SK-N-SH (cell line): ENCODE data around the gene TMEM59. TPM values are rescaled to one million over a fixed set of nuclear protein-coding genes. Genes with fewer than 3 reads are reported as not detected.

Experiments used
- CTCF ChIA-PET: fragments of 300-600, 350-600 bp; formaldehyde crosslinking; extraction: SDS; loops from one replicate; lab custom pipeline; 2021; lab: Yijun Ruan, JAX
- POLR2A ChIA-PET: fragments of 350-600 bp; sonication (Branson Sonifier 250); formaldehyde crosslinking; extraction: SDS; loops from one replicate; lab custom pipeline; 2020; ENCODE audit warnings: antibody characterized with exemption, inconsistent platforms; lab: Yijun Ruan, JAX
- DNase-seq: peaks from one replicate; pipeline ENCODE4 v3.0.0; 2012
- H2AFZ ChIP-seq: fragments of 200-600 bp; sonication (generic); 2 replicates; pipeline ENCODE4 v1.8.1; 2016; ENCODE audit warnings: antibody characterized with exemption, mild to moderate bottlenecking, low read depth
- H3F3A ChIP-seq: fragments of 200-600 bp; sonication (generic); replicated peaks from 2 replicates; pipeline ENCODE3; 2016; ENCODE audit warnings: antibody characterized with exemption, mild to moderate bottlenecking; ENCODE audit not compliant: insufficient read depth
- H3K27ac ChIP-seq, 2 experiments: fragments of 200-500 bp in 1 of 2; fragments of 200-600 bp in 1 of 2; sonication (Bioruptor generic) in 1 of 2; sonication (generic), shearing (Covaris generic) in 1 of 2; 2 replicates each; pipeline versions ENCODE4 v1.5.1 to v1.6.1; 2014 to 2016; ENCODE audit warnings: low read depth in 2 of 2, inconsistent platforms in 1 of 2, low read length in 1 of 2, mild to moderate bottlenecking in 1 of 2, mixed read lengths in 1 of 2
- H3K27me3 ChIP-seq: fragments of 200-600 bp; sonication (generic), shearing (Covaris generic); 2 replicates; pipeline ENCODE4 v1.6.1; 2016; ENCODE audit warnings: mixed run types; ENCODE audit not compliant: insufficient read depth
- H3K36me3 ChIP-seq, 2 experiments: fragments of 200-500 bp in 1 of 2; fragments of 200-600 bp in 1 of 2; sonication (Bioruptor generic) in 1 of 2; sonication (generic) in 1 of 2; replicated peaks in 1 of 2; 2 replicates each; pipeline versions ENCODE3 to v1.5.1; 2014 to 2016; ENCODE audit warnings: low read length in 1 of 2, mild to moderate bottlenecking in 1 of 2; ENCODE audit not compliant: insufficient read depth in 2 of 2, control insufficient read depth in 1 of 2
- H3K4me1 ChIP-seq, 2 experiments: fragments of 200-500 bp in 1 of 2; fragments of 200-600 bp in 1 of 2; sonication (Bioruptor generic) in 1 of 2; sonication (generic), shearing (Covaris generic) in 1 of 2; 2 replicates each; pipeline versions ENCODE4 v1.5.1 to v1.6.1; 2014 to 2016; ENCODE audit warnings: low read depth in 1 of 2, low read length in 1 of 2, mixed run types in 1 of 2; ENCODE audit not compliant: insufficient read depth in 2 of 2, control insufficient read depth in 1 of 2
- H3K4me2 ChIP-seq: fragments of 200-600 bp; sonication (generic), shearing (Covaris generic); 2 replicates; pipeline ENCODE4 v1.6.1; 2017; ENCODE audit warnings: mixed run types
- H3K4me3 ChIP-seq, 2 experiments: fragments of 200-500 bp in 1 of 2; fragments of 200-600 bp in 1 of 2; sonication (Bioruptor generic) in 1 of 2; sonication (generic), shearing (Covaris generic) in 1 of 2; 2 replicates each; pipeline versions ENCODE4 v1.5.1 to v1.8.1; 2014 to 2016; ENCODE audit warnings: low read depth in 2 of 2, inconsistent platforms in 1 of 2, low read length in 1 of 2, mild to moderate bottlenecking in 1 of 2, mixed read lengths in 1 of 2, moderate library complexity in 1 of 2
- H3K79me2 ChIP-seq: fragments of 200-600 bp; sonication (generic); 2 replicates; pipeline ENCODE4 v1.8.1; 2017; ENCODE audit warnings: mild to moderate bottlenecking; ENCODE audit not compliant: insufficient read depth
- H3K9ac ChIP-seq: fragments of 200-600 bp; sonication (generic); 2 replicates; pipeline ENCODE4 v1.6.1; 2017; ENCODE audit warnings: mixed run types
- H3K9me2 ChIP-seq: fragments of 200-600 bp; sonication (generic); 2 replicates; pipeline ENCODE4 v1.6.1; 2017; ENCODE audit warnings: mixed run types
- H3K9me3 ChIP-seq: fragments of 200-600 bp; sonication (generic); 2 replicates; pipeline ENCODE4 v1.6.1; 2017; ENCODE audit warnings: mixed run types, mild to moderate bottlenecking, moderate library complexity
- H4K20me1 ChIP-seq: fragments of 200-600 bp; sonication (generic); 2 replicates; pipeline ENCODE4 v1.6.1; 2017; ENCODE audit warnings: mild to moderate bottlenecking, mixed run types; ENCODE audit not compliant: insufficient read depth
- FOXM1 ChIP-seq: IDR thresholded peaks from 2 replicates; pipeline ENCODE4 v1.4.0; 2012; ENCODE audit warnings: low read depth, mild to moderate bottlenecking
- GABPA ChIP-seq: IDR thresholded peaks from 2 replicates; pipeline ENCODE4 v1.4.0; 2012; ENCODE audit warnings: low read depth, mild to moderate bottlenecking
- JUND ChIP-seq: IDR thresholded peaks from 2 replicates; pipeline ENCODE4 v1.4.0; 2012
- MEF2A ChIP-seq: IDR thresholded peaks from 2 replicates; pipeline ENCODE4 v1.4.0; 2012; ENCODE audit warnings: low read depth, borderline replicate concordance
- MXI1 ChIP-seq: IDR thresholded peaks from 2 replicates; pipeline ENCODE4 v1.6.1; 2012; ENCODE audit warnings: mild to moderate bottlenecking, low read depth, low read length, improper control_type of control experiment
- RAD21 ChIP-seq: IDR thresholded peaks from 2 replicates; pipeline ENCODE4 v1.6.1; 2012; ENCODE audit warnings: mild to moderate bottlenecking, low read length
- RXRA ChIP-seq: IDR thresholded peaks from 2 replicates; pipeline ENCODE4 v1.4.0; 2012; ENCODE audit warnings: low read depth, mild to moderate bottlenecking, borderline replicate concordance
- SIN3A ChIP-seq: IDR thresholded peaks from 2 replicates; pipeline ENCODE4 v1.6.1; 2012; ENCODE audit warnings: low read depth, mild to moderate bottlenecking, low read length, moderate library complexity, borderline replicate concordance
- SMC3 ChIP-seq: IDR thresholded peaks from 2 replicates; pipeline ENCODE4 v1.6.1; 2012; ENCODE audit warnings: low read depth, low read length, improper control_type of control experiment
- TCF12 ChIP-seq: IDR thresholded peaks from 2 replicates; pipeline ENCODE4 v1.4.0; 2012
- YY1 ChIP-seq: IDR thresholded peaks from 2 replicates; pipeline ENCODE4 v1.4.0; 2012; ENCODE audit warnings: low read depth, mild to moderate bottlenecking
- WGBS: methylation state at CpG from one replicate; pipeline ENCODE4 v1.1.6; 2017; ENCODE audit warnings: low lambda C conversion rate; 5-methylcytosine and 5-hydroxymethylcytosine counted together
- polyA plus RNA-seq, 3 experiments: library from polyadenylated mRNA; depleted of rRNA; stranded (reverse); fragments of >200 nt; gene quantifications; 2 replicates each; pipeline ENCODE4 v1.2.3, GENCODE V29; 2012
- TF ChIP-seq, protein P1 (sequence below): fragments of 150-350 bp; IDR thresholded peaks from 2 replicates; pipeline ENCODE4 v1.6.1; 2017; ENCODE audit warnings: antibody characterized with exemption, low read length, low read depth, borderline replicate concordance
- TF ChIP-seq, protein P2 (sequence below): IDR thresholded peaks from 2 replicates; pipeline ENCODE4 v1.6.1; 2012; ENCODE audit warnings: mild to moderate bottlenecking, low read depth, low read length, moderate library complexity
- TF ChIP-seq, protein P3 (sequence below): fragments of 200-600 bp; sonication (generic); IDR thresholded peaks from 2 replicates; pipeline ENCODE4 v1.6.1; 2017; ENCODE audit warnings: antibody characterized with exemption, mild to moderate bottlenecking, moderate library complexity

TMEM59 gene
- polyA plus RNA-seq, 1 of the 3 experiments (the other 2 are of a cell fraction): 249 TPM

DNA sequence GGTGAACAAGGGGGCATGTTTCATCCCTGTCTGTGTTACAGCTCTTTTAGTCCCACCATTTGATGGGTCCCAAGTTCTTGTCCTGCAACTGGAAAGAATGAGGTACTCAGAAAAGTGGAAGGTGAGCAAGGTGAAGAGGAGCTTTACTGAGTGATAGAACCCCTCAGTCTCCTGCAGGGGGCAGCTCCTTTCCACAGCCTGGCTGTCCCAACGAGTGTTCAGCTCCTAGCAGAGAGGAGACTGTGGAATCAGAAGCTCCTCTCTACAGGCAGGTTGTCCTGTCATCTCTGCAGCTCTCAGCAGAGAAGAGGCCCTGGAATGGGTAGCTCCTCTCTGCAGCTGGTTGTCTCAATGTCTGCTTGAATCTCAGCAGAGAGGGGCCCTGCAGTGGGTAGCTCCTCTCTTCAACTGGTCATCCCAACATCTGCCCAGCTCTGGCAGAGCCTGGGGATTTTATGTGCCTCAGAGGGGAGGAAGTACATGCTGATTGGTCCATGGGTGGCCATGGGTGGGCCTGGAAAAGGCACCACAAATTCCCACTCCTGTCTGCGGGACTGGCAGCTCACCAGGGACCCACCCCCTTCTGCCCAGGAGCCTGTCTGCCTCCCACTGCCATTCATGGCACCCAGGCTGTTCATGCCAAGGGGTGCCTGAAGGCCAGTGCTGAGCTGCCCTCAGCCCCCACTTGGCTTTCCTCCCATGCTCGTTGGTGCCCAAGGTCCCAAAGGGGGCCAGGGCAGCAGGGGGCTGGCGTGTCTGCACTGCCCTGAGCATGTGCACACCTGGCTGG is 60.7 kb downstream of the TMEM59 start:
- WGBS: 26% methylated on average over 2 of the region's 4 CpGs
- no peak for DNase-seq
- Histone ChIP-seq H3K9me3 (no peaks in the 10 kb centered on the region), H3F3A (no peaks in the 10 kb centered on the region), H2AFZ (no peak overlapping the region), H3K4me1 (no peaks in the 10 kb centered on the region), H3K27me3 (no peaks in the 10 kb centered on the region), H3K4me2 (no peak overlapping the region), H3K9me2 (no peaks in the 10 kb centered on the region), H3K36me3 (no peaks in the 10 kb centered on the region), H3K27ac (no peak overlapping the region), H3K9ac (no peak overlapping the region), H4K20me1 (no peaks in the 10 kb centered on the region), H3K79me2 (no peaks in the 10 kb centered on the region), H3K4me3 (no peak overlapping the region)
- POLR2A ChIA-PET: no interaction called here
- CTCF ChIA-PET: interaction anchor here (0.8 kb wide), 1 partner anchor 34 kb away, joined by 3 read pairs; no protein-coding TSS in a partner anchor
- TF ChIP-seq RXRA: no peak
- TF ChIP-seq RAD21: peak; percentile 11; the same call in 1 of the 2 replicates

DNA sequence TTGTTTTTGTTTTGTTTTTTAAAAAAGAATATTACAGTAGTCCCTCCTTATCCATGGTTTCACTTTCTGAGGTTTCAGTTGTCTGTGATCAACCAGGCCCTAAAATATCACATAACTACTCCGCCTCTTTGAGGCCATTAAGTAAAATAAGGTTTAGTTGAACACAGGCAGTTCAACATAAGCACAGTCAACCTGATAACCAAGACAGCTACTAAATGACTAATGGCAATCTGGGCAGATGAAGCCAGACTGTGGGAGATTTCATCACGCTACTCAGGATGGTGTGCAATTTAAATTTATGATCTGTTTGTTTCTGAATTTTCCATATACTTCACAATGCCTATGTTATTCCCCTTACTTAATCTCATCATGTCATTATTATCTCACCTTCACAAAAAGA is 65.1 kb downstream of the TMEM59 start:
- WGBS: 79% methylated on average over 2 of the region's 2 CpGs
- Histone ChIP-seq H3K27ac (no peak overlapping the region), H3F3A (no peaks in the 10 kb centered on the region), H3K27me3 (no peaks in the 10 kb centered on the region), H3K79me2 (no peaks in the 10 kb centered on the region), H2AFZ (no peak overlapping the region), H3K36me3 (no peaks in the 10 kb centered on the region), H4K20me1 (no peaks in the 10 kb centered on the region), H3K4me3 (no peak overlapping the region), H3K9me2 (no peaks in the 10 kb centered on the region), H3K9ac (no peak overlapping the region), H3K4me1 (no peaks in the 10 kb centered on the region), H3K4me2 (no peak overlapping the region), H3K9me3 (no peaks in the 10 kb centered on the region)
- POLR2A ChIA-PET: no interaction called here
- CTCF ChIA-PET: no interaction called here
- no peak for TF ChIP-seq SIN3A
- no peak for DNase-seq

DNA sequence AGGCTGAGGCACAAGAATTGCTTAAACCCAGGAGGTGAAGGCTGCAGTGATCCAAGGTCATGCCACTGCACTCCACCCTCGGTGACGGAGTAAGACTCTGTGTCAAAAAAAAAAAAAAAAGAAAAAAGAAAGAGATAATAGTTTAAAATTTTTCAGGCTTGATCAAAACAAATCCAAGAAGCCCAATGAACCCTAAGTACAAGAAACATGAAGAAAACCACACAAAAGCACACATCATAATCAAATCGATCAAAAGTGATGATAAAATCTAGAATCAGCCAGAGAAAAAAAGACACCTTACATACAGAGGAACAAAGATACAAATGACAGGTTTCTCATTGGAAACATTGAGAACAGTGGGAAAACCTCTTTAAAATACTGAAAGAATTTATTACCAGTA is 66.5 kb downstream of the TMEM59 start:
- Histone ChIP-seq H3K4me3 (no peak overlapping the region), H4K20me1 (no peaks in the 10 kb centered on the region), H3K9ac (no peak overlapping the region), H3K9me2 (no peaks in the 10 kb centered on the region), H3K4me1 (no peaks in the 10 kb centered on the region), H3F3A (no peaks in the 10 kb centered on the region), H3K4me2 (no peak overlapping the region), H3K79me2 (no peaks in the 10 kb centered on the region), H3K9me3 (no peaks in the 10 kb centered on the region)
- DNase-seq: no peak
- WGBS: 95% methylated on average over 3 of the region's 3 CpGs
- POLR2A ChIA-PET: no interaction called here
- TF ChIP-seq JUND (no peak), YY1 (no peak), GABPA (no peak), MEF2A (no peak), MXI1 (no peak), FOXM1 (no peak), SMC3 (no peak), TCF12 (no peak)
- TF ChIP-seq, protein P1, sequence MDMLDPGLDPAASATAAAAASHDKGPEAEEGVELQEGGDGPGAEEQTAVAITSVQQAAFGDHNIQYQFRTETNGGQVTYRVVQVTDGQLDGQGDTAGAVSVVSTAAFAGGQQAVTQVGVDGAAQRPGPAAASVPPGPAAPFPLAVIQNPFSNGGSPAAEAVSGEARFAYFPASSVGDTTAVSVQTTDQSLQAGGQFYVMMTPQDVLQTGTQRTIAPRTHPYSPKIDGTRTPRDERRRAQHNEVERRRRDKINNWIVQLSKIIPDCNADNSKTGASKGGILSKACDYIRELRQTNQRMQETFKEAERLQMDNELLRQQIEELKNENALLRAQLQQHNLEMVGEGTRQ: no peak
- TF ChIP-seq, protein P2, sequence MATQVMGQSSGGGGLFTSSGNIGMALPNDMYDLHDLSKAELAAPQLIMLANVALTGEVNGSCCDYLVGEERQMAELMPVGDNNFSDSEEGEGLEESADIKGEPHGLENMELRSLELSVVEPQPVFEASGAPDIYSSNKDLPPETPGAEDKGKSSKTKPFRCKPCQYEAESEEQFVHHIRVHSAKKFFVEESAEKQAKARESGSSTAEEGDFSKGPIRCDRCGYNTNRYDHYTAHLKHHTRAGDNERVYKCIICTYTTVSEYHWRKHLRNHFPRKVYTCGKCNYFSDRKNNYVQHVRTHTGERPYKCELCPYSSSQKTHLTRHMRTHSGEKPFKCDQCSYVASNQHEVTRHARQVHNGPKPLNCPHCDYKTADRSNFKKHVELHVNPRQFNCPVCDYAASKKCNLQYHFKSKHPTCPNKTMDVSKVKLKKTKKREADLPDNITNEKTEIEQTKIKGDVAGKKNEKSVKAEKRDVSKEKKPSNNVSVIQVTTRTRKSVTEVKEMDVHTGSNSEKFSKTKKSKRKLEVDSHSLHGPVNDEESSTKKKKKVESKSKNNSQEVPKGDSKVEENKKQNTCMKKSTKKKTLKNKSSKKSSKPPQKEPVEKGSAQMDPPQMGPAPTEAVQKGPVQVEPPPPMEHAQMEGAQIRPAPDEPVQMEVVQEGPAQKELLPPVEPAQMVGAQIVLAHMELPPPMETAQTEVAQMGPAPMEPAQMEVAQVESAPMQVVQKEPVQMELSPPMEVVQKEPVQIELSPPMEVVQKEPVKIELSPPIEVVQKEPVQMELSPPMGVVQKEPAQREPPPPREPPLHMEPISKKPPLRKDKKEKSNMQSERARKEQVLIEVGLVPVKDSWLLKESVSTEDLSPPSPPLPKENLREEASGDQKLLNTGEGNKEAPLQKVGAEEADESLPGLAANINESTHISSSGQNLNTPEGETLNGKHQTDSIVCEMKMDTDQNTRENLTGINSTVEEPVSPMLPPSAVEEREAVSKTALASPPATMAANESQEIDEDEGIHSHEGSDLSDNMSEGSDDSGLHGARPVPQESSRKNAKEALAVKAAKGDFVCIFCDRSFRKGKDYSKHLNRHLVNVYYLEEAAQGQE: no peak
- TF ChIP-seq, protein P3, sequence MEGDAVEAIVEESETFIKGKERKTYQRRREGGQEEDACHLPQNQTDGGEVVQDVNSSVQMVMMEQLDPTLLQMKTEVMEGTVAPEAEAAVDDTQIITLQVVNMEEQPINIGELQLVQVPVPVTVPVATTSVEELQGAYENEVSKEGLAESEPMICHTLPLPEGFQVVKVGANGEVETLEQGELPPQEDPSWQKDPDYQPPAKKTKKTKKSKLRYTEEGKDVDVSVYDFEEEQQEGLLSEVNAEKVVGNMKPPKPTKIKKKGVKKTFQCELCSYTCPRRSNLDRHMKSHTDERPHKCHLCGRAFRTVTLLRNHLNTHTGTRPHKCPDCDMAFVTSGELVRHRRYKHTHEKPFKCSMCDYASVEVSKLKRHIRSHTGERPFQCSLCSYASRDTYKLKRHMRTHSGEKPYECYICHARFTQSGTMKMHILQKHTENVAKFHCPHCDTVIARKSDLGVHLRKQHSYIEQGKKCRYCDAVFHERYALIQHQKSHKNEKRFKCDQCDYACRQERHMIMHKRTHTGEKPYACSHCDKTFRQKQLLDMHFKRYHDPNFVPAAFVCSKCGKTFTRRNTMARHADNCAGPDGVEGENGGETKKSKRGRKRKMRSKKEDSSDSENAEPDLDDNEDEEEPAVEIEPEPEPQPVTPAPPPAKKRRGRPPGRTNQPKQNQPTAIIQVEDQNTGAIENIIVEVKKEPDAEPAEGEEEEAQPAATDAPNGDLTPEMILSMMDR: no peak
- TF ChIP-seq, all 33 proteins: peak for 0
- Histone ChIP-seq H3K36me3 (no peaks in the 10 kb centered on the region), H2AFZ (no peak overlapping the region), H3K27ac (no peak overlapping the region), H3K27me3 (no peaks in the 10 kb centered on the region)
- CTCF ChIA-PET: no interaction called here
